ENCODE measurements around the gene SCGB1D2.

DNA sequence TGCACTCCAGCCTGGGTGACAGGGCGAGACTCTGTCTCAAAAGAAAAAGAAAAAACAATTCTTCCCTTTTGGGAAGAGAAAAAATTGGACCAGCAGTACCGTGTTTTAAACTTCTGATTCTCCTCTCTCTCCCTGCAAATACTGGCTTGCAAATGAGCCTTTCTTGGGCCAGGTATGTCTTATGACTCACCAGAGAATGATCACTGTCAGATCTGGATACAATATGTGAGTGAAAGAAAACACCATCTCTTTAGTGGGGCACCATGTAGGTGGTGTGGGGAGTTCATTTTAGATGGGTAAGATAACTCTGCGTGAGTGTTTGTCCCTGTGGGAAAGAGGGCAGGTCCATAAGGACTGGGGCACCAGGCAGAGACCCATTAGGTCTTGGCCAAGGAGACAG, 25.5 kb downstream of the SCGB1D2 start:
- no peak for TF ChIP-seq FOXM1 (IDR thresholded peaks at IDR 0.05; ENCODE audit: low read depth, low read length)
- TF ChIP-seq NFYA (IDR thresholded peaks at IDR 0.05; ENCODE audit: borderline replicate concordance, low read depth, low read length), result no peak
- TF ChIP-seq ZZZ3 (IDR thresholded peaks at IDR 0.05; ENCODE audit: control insufficient read depth, insufficient read length, low read depth), result no peak
